GM21717 (cell line): Measurements from ENCODE around the gene ENPP7.

Experiments
- ATAC-seq: cut with Tn5 transposase; IDR thresholded peaks from one replicate; pipeline ENCODE4 v1.9.1; 2021; ENCODE audit warnings: mild to moderate bottlenecking, moderate library complexity; ENCODE audit not compliant: unreplicated experiment

Gene ENPP7

DNA sequence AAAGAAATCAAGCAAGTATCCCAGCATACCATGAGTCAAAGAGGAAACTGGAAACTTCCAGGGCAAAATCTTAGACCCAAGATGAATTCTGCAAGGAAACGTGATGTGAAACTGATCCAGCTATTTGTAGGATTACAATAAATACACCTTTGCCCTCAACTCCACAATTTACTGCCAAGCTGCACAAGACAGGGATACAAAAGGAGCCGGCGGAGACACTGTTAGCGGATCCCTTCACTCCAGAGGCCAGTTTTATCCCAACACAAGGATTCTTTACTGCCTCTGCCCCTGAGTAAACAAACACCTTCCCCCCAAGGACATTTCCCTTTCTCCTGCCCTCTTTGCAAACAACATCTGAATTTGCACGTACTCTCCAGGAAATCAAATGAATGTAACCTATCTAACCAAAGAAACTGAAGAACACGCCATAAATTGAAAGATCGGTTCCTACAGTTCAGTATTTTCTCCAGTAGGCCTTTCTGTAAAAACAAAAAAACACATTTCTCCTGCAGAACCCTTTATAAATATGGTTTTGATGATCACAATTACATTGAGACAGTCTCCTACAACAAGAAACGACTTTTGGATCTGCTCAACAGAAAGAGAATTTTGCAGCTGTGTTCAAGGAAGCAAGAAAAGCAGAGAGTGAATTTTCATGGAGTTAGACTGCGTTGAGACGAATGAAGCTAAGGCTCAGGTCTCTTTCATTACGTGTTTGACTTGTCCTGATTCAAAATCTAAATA, 45.8 kb downstream of the ENPP7 start:
- no peak for ATAC-seq

DNA sequence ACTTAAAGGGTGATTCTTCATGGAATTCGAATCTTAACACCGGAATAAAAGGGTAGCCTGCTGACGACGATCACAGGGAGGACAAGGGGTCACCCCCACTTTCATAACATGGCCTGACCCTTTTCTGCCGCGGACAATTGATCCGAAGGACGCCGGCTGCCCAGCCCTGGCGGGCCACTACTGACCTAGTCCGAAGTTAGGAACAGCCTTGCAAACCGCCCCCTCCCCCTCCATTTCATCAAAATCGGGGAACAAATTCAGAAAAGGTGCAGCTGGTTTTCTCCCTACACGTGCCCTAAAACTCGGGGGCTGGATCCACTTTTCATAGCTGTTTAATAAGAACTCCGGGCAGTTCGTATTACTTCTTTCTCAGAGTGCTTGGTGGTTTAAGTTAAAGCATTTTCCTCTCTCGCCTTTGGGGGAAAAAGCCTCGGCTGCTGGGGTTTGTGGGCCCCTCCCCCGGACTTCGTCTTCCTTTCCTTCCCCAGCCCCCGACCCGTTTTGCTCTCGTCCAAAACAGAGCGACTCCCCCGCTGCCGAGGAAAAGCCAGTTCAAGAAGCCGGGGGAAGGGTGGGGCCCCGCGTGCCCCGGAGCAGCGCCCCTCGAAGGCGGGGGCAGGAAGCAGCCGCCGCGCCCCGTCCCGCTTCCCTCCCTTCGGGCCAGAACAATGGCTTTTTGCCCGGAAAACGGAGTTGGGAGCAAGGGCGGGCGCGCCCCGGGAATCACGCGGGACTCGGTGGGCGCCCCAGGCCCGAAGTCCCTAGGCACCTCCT, 46.6 kb downstream of the ENPP7 start:
- no peak for ATAC-seq

DNA sequence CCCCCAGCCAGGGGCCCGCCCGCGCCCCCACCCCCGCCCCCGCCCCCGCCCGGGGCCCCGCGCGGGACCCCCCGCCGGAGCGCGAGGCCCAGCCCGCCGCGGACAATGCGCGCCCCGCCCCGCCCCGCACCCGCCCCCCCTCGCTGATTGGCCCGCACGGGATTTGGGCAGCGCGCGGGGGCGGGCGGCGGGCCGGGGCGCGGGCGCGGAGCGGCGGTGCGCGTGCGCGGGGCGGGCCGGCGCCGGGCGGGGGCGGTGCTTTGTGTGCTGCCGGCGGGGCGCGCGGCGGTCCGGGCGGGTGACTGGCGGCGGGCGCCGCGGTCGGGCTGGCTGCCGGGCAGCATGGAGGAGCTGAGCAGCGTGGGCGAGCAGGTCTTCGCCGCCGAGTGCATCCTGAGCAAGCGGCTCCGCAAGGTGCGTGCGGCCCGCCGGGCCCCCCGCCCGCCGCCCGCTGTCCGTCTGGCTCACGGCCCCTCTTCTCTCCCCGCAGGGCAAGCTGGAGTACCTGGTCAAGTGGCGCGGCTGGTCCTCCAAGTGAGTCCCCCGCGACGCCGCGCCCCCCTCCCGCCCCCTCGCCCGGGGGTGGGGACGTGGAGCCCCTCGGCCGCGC, 47.3 kb downstream of the ENPP7 start, which contains the start of gene CBX2:
TSS of gene CBX2 (plus strand) at position 255 of the 610 bp plus-strand sequence. CDS start at position 343, 88 bp downstream.
- no peak for ATAC-seq

DNA sequence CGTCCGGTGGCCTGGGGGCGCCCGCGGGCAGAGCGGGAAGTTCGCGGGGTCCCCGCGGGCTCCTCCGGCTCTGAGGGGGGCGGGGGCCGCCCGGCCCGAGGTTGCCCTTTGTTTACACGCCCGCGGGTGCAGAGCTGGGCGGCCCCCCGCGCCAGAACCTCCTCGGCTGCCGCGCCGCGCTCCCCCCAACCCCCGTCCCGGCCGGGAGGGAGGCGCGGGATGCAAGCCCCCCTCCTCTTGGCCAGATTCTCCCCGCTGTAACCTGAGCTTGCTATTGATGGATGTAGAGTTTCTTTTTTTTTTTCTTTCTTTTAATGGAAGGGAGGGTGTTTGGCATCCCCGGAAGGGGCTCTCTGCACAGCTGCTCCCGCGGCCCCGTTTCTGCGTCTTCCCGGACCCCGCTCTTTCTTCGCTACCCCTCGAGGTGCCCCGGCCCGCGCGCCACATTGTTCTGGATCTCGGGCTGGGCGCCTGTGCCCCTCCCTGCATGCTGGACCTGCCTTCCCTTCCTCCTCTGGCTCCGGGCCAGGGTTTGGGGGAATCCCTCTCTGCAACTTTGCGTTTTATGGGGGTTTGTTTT, 47.9 kb downstream of the ENPP7 start:
- ATAC-seq: no peak

DNA sequence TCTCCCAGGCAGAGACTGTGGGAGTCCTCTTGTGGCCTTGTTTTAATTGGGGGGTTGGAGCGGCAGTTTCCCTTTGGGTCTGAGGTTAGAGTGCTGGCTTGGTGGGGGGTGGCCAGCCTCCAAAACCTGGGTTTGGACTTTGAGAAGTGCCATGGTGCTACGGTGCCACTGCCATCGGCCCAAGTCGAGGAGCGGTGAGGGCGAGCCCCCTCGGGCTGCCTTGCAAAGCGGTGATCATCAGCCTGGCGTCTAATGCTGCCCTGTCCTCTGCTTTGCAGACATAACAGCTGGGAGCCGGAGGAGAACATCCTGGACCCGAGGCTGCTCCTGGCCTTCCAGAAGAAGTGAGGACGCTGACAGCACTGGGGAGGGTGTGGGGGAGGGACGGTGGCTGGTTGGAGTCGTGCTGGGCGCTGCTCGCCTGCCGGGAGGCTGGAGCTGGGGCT, 48.4 kb downstream of the ENPP7 start:
- ATAC-seq: no peak

DNA sequence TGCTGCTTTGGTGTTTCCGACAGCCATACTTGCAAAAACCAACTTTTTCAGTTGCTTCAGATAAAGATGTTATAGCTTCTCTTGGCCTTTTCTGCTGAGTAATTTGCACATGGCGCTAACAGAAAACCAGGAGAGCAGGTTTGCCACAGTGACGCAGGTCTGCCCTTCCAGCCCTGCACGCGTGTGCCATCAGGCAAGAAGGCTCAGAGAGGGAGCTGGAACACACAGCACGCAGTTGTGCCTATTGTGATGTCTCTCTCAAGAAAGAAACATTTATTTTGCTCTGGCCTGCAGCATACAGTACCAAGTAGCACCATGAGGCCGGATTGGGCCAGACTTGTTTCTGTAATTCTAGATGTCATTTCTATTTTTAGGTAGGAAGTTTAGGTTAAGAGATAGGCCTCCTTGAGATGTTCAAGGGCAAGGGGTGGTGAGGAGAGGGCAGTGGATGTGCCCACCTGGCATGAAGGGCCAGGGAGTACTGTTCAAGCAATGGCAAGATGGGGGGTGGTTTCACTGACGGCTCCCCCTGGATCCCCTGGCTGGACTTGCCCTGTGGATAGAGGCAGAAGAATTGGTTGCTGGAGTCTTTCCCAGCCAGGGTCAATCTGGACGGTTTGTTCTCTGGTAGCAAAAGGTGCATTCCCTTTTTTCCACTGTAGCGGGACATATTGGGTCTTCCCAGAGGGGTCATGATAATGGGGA, 49.1 kb downstream of the ENPP7 start:
- ATAC-seq: no peak

DNA sequence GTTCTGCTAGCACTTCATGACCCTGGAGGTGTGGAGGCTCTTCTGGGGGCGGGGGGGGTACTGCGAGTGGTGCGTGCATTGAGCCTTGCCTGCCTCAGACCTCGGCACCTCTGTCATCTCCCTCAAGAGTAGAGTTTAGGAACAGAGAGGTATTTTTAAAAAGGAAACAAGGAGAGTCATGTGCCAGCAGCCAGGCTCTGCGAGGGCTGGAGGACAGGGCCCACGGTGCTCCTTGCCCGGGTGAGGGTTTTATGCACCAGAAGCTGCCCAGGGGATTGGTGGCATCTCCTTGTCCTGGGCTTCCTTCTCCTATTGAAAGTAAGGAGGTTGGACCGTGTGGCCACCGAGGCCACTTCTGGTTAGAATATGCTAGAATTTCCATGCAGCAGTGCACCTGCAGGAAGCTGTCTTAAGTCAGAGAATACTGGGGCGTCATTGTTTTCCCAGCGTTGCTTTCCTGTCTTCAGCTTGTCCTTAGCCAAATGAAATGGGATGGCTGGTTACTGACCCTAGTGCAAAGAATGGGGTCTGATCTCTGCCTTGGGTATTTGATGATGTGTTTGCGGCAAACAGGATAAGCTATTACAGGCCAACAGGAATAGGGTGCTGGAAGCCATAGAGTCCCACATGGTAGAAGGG, 50.4 kb downstream of the ENPP7 start:
- ATAC-seq: no peak

DNA sequence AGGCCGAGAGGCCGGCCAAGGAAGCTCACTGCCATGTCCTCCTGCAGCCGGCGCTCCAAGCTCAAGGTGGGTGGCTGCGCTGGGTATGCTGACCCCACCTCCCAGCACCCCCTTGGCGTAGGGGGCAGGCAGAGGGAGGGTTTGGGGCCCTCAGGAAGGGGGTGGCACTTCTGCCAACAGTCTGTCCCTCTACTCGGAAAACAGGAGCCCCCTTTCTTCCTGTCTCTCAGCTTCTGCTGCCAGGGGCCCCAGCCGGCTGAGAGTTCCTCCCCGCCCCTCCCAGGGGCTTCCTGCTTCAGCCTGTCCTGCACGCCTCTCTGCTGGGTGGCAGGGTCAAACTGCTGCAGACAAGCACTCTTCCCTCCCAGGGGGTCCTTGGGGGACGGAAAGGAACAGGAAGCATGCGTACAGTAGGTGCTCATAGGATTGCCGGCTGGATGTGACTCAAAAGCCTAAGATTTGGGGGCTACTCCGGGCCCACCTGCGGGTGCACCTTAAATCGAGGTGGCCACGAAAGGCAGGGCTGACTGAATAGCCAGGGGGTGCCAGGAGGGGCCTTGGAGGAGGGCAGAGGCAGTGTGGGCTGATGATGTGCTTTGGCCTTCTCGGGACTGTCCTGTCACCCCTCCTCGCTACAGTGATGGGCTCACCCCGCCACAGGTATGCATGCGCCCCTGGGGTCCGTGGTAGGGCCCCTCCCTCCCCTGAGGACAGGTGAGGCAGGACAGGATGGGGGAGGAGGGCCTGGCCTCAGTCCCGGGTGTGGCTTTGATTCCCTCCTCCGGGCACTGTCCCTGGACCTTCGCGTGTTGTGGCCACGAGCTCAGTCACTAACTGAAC, 51.2 kb downstream of the ENPP7 start:
- no peak for ATAC-seq

DNA sequence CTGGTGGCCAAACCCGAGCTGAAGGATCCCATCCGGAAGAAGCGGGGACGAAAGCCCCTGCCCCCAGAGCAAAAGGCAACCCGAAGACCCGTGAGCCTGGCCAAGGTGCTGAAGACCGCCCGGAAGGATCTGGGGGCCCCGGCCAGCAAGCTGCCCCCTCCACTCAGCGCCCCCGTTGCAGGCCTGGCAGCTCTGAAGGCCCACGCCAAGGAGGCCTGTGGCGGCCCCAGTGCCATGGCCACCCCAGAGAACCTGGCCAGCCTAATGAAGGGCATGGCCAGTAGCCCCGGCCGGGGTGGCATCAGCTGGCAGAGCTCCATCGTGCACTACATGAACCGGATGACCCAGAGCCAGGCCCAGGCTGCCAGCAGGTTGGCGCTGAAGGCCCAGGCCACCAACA, 53.1 kb downstream of the ENPP7 start:
- no peak for ATAC-seq

DNA sequence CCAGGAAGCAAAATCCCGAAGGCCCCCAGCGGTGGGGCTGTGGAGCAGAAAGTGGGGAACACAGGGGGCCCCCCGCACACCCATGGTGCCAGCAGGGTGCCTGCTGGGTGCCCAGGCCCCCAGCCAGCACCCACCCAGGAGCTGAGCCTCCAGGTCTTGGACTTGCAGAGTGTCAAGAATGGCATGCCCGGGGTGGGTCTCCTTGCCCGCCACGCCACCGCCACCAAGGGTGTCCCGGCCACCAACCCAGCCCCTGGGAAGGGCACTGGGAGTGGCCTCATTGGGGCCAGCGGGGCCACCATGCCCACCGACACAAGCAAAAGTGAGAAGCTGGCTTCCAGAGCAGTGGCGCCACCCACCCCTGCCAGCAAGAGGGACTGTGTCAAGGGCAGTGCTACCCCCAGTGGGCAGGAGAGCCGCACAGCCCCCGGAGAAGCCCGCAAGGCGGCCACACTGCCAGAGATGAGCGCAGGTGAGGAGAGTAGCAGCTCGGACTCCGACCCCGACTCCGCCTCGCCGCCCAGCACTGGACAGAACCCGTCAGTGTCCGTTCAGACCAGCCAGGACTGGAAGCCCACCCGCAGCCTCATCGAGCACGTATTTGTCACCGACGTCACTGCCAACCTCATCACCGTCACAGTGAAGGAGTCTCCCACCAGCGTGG, 53.7 kb downstream of the ENPP7 start:
- ATAC-seq: no peak

DNA sequence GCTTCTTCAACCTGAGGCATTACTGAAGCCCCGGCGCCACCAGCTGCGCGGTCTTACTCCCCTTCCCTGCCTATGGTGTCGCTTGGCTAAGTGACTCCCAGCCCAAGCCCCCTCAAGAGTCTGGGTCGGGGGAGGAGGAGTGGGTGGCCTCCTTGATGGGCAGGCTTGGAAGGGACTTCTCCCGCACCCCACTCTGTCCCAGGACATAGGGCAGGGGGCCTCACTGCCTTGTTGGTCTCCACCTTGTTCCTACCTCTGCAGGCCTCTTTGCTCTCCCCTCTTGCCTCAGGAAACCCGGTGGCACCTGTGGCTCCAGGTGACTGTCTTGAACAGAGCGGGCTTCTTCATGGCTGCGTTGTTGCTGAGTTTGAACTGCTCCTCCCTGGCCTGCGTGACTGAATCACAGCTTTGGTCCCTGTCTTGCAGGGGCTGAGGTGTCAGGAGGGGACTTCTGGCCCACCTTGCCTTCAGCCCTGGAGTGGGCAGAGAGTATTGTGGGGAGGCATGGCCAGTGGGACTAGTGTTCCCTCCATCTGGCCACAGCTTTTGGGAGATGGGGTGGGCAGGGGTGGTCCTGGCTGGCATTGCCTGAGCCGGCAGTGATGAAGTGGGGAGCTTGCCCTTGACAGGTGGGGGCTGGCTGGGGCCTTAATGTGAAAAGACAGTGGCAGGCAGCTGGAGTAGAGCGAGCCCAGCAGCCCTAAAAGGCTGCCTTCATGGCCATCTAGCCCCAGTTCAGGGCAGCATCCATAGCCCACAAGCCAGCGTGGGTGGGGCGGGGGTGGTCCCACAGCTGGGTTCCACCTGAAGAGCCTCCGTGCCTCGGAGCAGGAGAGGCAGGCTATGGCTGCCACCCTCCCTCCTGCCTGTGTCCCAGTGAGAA, 54.5 kb downstream of the ENPP7 start:
- ATAC-seq: no peak

DNA sequence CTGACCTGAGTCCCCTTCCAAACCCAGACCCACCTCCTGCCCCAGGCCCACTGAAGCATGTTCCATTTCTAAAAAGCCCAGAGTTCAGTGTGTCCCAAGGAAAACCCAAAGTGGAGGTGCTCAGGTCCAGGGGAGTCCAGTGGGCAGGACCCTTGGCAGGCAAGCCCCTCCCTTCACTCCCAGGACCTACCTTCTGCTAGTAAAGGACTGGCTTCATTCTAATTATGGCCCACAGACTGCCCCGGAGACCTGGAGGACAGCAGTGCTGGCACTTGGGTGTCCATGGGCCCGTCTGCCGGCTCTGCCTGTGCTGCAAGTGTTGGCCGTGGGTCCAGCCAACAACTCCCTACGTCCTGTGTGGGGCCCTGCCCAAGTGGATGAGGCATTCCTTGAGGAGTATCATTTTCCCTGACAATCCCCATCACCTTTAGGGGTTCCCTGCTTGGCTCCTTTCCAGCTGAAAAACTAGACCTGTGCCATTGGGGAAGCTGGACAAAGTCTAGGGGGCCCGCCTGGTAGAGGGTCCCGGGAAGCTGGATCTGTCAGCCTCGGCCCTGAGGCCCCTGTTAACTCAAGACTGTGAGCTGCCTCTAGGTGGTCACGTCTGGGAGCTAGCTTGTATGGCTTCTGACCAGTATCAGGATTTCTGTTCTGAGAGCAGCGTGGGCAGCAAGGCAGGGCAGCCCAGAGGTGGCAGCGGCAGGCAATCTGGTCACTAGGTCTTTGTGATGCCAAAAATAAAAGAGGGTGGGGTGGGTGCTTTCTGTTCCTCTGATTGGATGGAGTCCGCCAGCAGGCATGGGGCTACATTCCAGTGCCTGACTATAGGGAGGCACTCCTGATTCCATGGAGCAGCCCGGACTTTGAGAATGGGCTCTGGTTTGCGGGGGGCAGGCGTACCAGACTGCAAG, 55.4 kb downstream of the ENPP7 start:
- no peak for ATAC-seq

DNA sequence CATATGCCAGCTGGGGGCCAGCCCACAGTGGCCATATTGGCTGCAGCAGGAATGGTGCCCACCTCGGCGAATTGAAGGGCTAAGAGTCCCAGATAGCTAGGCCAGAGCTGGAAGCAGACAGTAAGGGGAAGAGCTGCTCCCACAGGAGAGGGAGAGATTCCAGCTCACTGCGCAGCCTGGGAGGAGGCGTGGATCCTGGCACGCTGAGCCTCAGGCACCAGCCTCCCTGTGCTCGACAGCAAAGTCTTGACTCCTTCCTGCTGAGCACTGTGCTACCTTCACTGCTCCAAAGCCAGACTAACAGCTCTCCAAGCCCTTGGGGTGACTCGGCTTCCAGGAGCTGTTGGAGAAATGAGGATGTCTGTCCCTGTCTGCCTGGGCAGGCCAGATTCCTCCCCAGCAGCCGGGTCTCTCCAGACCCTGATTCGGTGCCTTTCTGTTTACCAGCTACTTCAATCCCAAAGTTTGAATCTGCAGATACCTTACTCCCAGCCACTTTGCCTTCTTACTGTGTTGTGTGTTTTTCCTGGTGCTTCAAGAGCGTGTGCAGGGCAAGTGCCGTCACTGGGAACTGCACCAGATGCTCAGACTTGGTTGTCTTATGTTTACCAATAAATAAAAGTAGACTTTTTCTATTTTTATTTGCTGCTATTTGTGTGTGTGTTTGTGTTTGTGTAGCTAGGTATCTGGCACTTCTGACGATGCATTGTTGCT, 56.3 kb downstream of the ENPP7 start:
- no peak for ATAC-seq

DNA sequence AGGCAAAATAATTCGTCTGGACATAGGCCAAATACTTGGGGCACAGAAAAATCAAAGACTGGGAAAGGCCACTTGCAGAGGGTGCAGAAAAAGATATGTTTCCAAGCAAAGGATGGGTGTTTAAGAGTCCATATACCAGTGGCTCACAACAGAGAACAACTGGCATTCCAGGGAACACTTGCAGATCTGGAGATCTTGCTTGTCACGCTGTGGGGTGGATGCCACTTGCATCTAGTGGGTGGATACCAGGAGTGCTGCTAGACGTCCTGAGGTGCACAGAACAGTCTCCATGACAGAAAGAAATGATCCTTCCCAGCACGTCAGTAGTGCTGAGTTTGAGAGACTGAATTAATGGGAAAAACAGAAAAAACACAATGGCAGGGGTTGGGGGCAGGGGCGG, 57.7 kb downstream of the ENPP7 start:
- no peak for ATAC-seq

DNA sequence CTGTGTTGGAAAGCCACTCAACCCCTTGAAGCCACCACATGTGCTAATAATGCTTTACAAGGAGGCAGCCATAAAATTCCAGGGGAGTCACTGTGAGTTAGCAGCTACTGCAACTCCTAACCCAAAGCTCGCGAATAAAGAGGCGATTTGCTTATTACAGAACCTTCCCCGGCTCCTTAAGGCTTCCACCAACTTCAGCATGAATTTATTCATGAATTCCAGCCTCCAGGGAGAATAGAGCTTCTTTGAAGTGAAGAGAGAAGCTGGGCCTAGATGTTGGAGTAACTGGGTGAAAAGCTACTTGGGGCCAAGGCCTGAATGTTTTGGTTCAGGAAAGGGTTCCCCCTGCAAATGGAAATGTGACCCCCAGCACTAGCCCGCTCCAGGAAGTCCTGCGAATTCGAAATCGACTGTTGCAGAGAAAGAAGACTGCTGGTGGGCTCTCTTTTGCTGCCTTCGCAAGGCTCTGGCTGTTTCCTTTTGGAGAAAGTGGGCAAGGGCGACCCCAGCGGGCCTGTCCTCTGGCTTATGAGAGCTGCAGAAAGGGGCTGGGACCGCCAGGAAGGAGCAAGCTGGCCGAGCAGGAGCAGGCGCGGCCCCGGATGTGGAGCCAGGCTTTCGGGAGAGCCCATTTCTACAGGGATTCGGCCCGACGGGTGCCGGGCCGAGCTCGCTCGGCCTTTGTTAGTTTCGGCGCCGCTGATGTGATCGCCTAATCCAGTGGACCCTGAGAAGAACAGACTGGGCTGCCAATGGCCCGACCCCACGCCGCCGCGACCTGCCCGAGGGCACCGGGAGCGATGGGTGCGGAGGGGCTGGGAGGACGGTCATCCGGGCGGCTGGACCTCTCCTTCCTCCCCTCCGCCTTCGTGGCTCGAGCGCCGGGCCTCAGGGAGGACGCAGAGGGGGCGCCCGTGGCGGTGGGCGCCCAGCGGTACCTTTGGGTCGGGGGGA, 58.5 kb downstream of the ENPP7 start:
- no peak for ATAC-seq
